K562 (cell line): ENCODE data around the gene ST6GALNAC1. TPM values are rescaled to one million over a fixed set of nuclear protein-coding genes. Genes with fewer than 3 reads are reported as not detected.

ENCODE experiments used
- ATAC-seq: fragments of 200-7000 bp; cut with Tn5 transposase; 3 replicates; pipeline ENCODE4 v1.9.1; 2020; ENCODE audit warnings: moderate library complexity
- BruUV-seq: library from RNA; stranded (reverse); fragments of 400-500 nt; replicated peaks from 2 replicates; lab custom pipeline; 2021; lab: Mats Ljungman, UMichigan
- CTCF ChIA-PET: fragments of 300-600 bp; formaldehyde crosslinking; extraction: SDS; loops from one replicate; lab custom pipeline; 2021; ENCODE audit warnings: low intra/inter-chr PET ratio; lab: Yijun Ruan, JAX
- POLR2A ChIA-PET: fragments of 300-600, 350-650 bp; sonication (Branson Sonifier 250); formaldehyde crosslinking; extraction: SDS; loops from one replicate; lab custom pipeline; 2021; ENCODE audit warnings: antibody characterized with exemption, inconsistent platforms; lab: Yijun Ruan, JAX
- DNase-seq, 4 experiments: peaks; one replicate each; pipeline versions ENCODE4 v3.0.0 to v3.0.0-alpha.2; 2011 to 2018; ENCODE audit warnings: low spot score in 3 of 4, mixed read lengths in 3 of 4; ENCODE audit errors: extremely low read depth in 1 of 4
- FAIRE-seq: peaks from 2 replicates; lab custom pipeline; 2011; peaks lifted over from hg19 to GRCh38; lab: Jason Lieb, UNC
- H2AFZ ChIP-seq: 2 replicates; pipeline ENCODE4 v1.6.0; 2011; ENCODE audit warnings: low read depth, low read length, control low read depth, inconsistent platforms
- H3K27ac ChIP-seq: fragments of 200-600 bp; 3 replicates; pipeline ENCODE4 v1.8.0; 2011; ENCODE audit warnings: low read depth, mild to moderate bottlenecking, control low read depth, inconsistent platforms, low read length, moderate library complexity, mixed read lengths; ENCODE audit errors: extremely low read depth
- H3K27me3 ChIP-seq, 2 experiments: fragments of 300-600 bp in 1 of 2; 2 replicates in 1 of 2; 3 replicates in 1 of 2; pipeline versions ENCODE4 v1.6.0 to v1.8.0; 2011; ENCODE audit warnings: inconsistent platforms in 2 of 2, low read length in 2 of 2, mild to moderate bottlenecking in 1 of 2, mixed read lengths in 1 of 2, moderate library complexity in 1 of 2; ENCODE audit not compliant: control insufficient read depth in 2 of 2, insufficient read depth in 2 of 2
- H3K36me3 ChIP-seq: fragments of 300-600 bp; 3 replicates; pipeline ENCODE4 v1.8.0; 2011; ENCODE audit warnings: mild to moderate bottlenecking, low read length, inconsistent platforms; ENCODE audit not compliant: control insufficient read depth, insufficient read depth
- H3K4me1 ChIP-seq, 2 experiments: fragments of 200-600 bp in 1 of 2; replicated peaks in 1 of 2; 2 replicates in 1 of 2; 3 replicates in 1 of 2; pipeline versions ENCODE4 v1.5.1 to v1.8.0; 2011; ENCODE audit warnings: inconsistent platforms in 2 of 2, low read length in 2 of 2, mild to moderate bottlenecking in 1 of 2, mixed read lengths in 1 of 2, moderate library complexity in 1 of 2; ENCODE audit not compliant: control insufficient read depth in 2 of 2, insufficient read depth in 2 of 2
- H3K4me2 ChIP-seq: 2 replicates; pipeline ENCODE4 v1.6.1; 2011; ENCODE audit warnings: low read length, control low read depth, inconsistent platforms, mixed read lengths; ENCODE audit not compliant: insufficient read depth
- H3K4me3 ChIP-seq: fragments of 200-600 bp; sonication (generic), shearing (Covaris generic); 2 replicates; pipeline ENCODE4 v1.5.1; 2016; ENCODE audit warnings: control low read depth, inconsistent platforms
- H3K79me2 ChIP-seq: fragments of 200-600 bp; 3 replicates; pipeline ENCODE4 v1.8.0; 2011; ENCODE audit warnings: low read length, inconsistent platforms; ENCODE audit not compliant: control insufficient read depth, insufficient read depth
- H3K9ac ChIP-seq, 2 experiments: 2 replicates each; pipeline versions ENCODE4 v1.6.0 to v1.6.1; 2011; ENCODE audit warnings: low read depth in 2 of 2, low read length in 2 of 2, control low read depth in 1 of 2, inconsistent platforms in 1 of 2, mild to moderate bottlenecking in 1 of 2, mixed read lengths in 1 of 2; ENCODE audit not compliant: insufficient read depth in 1 of 2
- H3K9me1 ChIP-seq: one replicate; pipeline ENCODE4 v1.6.0; 2011; ENCODE audit warnings: inconsistent platforms, mild to moderate bottlenecking, low read length, moderate library complexity; ENCODE audit not compliant: control insufficient read depth, insufficient read depth
- H3K9me3 ChIP-seq: replicated peaks from 2 replicates; pipeline ENCODE4 v1.5.1; 2011; ENCODE audit warnings: low read depth, low read length, inconsistent platforms; ENCODE audit not compliant: control insufficient read depth, insufficient read depth
- H4K20me1 ChIP-seq: replicated peaks from 2 replicates; pipeline ENCODE4 v1.6.1; 2011; ENCODE audit warnings: low read length, inconsistent platforms, mixed read lengths; ENCODE audit not compliant: control insufficient read depth, insufficient read depth
- CEBPG ChIP-seq, 3 experiments: fragments of 200-800 bp in 1 of 3; sonication (Bioruptor generic) in 1 of 3; sonication (generic) in 1 of 3; formaldehyde crosslinking in 1 of 3; IDR thresholded peaks in 2 of 3; conservative IDR thresholded peaks in 1 of 3; 2 replicates each; pipeline versions ENCODE4 v1.6.1 to v1.8.0; 2016 to 2022; ENCODE audit warnings: missing compliant biosample characterization in 2 of 3, missing genetic modification characterization in 2 of 3, mild to moderate bottlenecking in 1 of 3, missing genetic modification reagents in 1 of 3
- KDM1A ChIP-seq, 2 experiments: fragments of 450-650 bp; IDR thresholded peaks; 2 replicates each; pipeline ENCODE4 v1.6.1; 2016; ENCODE audit warnings: mild to moderate bottlenecking in 2 of 2
- NFXL1 ChIP-seq: fragments of 450-650 bp; formaldehyde crosslinking; IDR thresholded peaks from 2 replicates; pipeline ENCODE4 v1.4.0; 2021; ENCODE audit warnings: mild to moderate bottlenecking
- NR2C2 ChIP-seq, 2 experiments: fragments of 200-800 bp in 1 of 2; sonication (Bioruptor generic) in 1 of 2; sonication (generic) in 1 of 2; formaldehyde crosslinking in 1 of 2; IDR thresholded peaks; 2 replicates each; pipeline versions ENCODE4 v1.6.1 to v1.8.0; 2016 to 2022; ENCODE audit warnings: mild to moderate bottlenecking in 1 of 2, missing compliant biosample characterization in 1 of 2, missing genetic modification characterization in 1 of 2, missing genetic modification reagents in 1 of 2
- WGBS: fragments of 100-300 bp; shearing (Covaris generic); methylation state at CpG from one replicate; pipeline ENCODE4 v1.1.6; 2016; ENCODE audit warnings: low coverage, mixed read lengths; ENCODE audit not compliant: insufficient coverage; ENCODE audit errors: missing lambda C conversion rate; 5-methylcytosine and 5-hydroxymethylcytosine counted together
- in situ Hi-C: fragments of 300-500 bp; cut with MboI; formaldehyde crosslinking; loops from 4 replicates; pipeline ENCODE4 v1.15.0; 2018; ENCODE audit warnings: inconsistent platforms, mixed read lengths
- intact Hi-C: fragments of 100-400 bp; cut with micrococcal nuclease; formaldehyde crosslinking; loops from 2 replicates; pipeline ENCODE4 v1.14.2; 2022
- polyA plus RNA-seq, 8 experiments: library from polyadenylated mRNA; depleted of rRNA in 4 of 8; stranded (reverse) in 5 of 8; unstranded in 3 of 8; fragments of >200 nt; fragmentation: Nextera tagmentation in 2 of 8; fragmentation: Illumina TruSeq in 1 of 8; extraction: Ambion mirVana in 2 of 8; extraction: Trizol in 1 of 8; gene quantifications; 2 replicates each; pipeline versions ENCODE4 v1.2.1 to v1.2.3, GENCODE V29; 2011 to 2014; ENCODE audit warnings: inconsistent platforms in 1 of 8, missing spikeins in 1 of 8
- total RNA-seq, 7 experiments: library from RNA; depleted of rRNA in 6 of 7; stranded (reverse); fragments of >200 nt in 6 of 7; fragmentation: Illumina TruSeq in 2 of 7; extraction: Trizol in 2 of 7; gene quantifications; 2 replicates each; pipeline versions ENCODE4 v1.2.1 to v1.2.3, GENCODE V29; 2011 to 2021; ENCODE audit warnings: low replicate concordance in 1 of 7

Gene ST6GALNAC1
- total and polyA plus RNA-seq, 9 of the 15 experiments (the other 6 are each of a cell fraction or from before 2014, with no cell fraction given) = 20.6 to 68.4 (median 50.5) TPM

GRCh38 chr17:76658242-76658662 is 14.7 kb upstream of the ST6GALNAC1 start:
- ChIA-PET POLR2A (interaction anchor here (0.8 to 3.4 kb wide), 3 partner anchors 13 to 19 kb away, joined by 3 to 14 read pairs (median 5); partner anchors contain the start of gene ST6GALNAC1), CTCF (no interaction called here)
- H3K9me1 ChIP-seq = no peaks in the 10 kb centered on the region
- H3K27me3 ChIP-seq = no peaks in the 10 kb centered on the region
- no peak overlapping the region for H3K4me2 ChIP-seq
- 36% methylated on average over 5 of the region's 5 CpGs for WGBS
- no TSS peak for BruUV-seq
- in situ Hi-C loops (no loop called here), intact Hi-C loops (no loop called here)
- no peaks in the 10 kb centered on the region for H3K36me3 ChIP-seq
- DNase-seq (no peak), FAIRE-seq (no peak), ATAC-seq (peak; percentile 16; the same call in 1 of the 3 replicates)
- peak overlapping the region; percentile 42; the same call in 1 of the 2 replicates for H2AFZ ChIP-seq
- no peak overlapping the region for H3K27ac ChIP-seq
- H3K9ac ChIP-seq = peak overlapping the region in 1 of 2 experiments; percentile 70; a peak in 1 of 4 replicates
- H4K20me1 ChIP-seq = no peaks in the 10 kb centered on the region
- H3K4me1 ChIP-seq = peaks cover 17 to 21% of the 10 kb centered on the region in 2 experiments
- H3K4me3 ChIP-seq = no peak overlapping the region
- no peaks in the 10 kb centered on the region for H3K79me2 ChIP-seq
- TF ChIP-seq NFXL1 (CRISPR knock-in tag) (no peak), NR2C2 (CRISPR knock-in tag; IDR thresholded peaks at IDR 0.05) (no peak), NR2C2 (tag; IDR thresholded peaks at IDR 0.05) (0 out of 2 replicates have a peak, but pooled peaks have one; percentile 15)
- H3K9me3 ChIP-seq = 0 out of 2 replicates have a peak, but pooled peaks cover 2% of the 10 kb centered on the region

- Histone ChIP-seq H3K9me3 (0 out of 2 replicates have a peak, but pooled peaks cover 2% of the 10 kb centered on the region), H3K4me1 (peaks cover 17 to 21% of the 10 kb centered on the region in 2 experiments), H3K79me2 (no peaks in the 10 kb centered on the region), H4K20me1 (no peaks in the 10 kb centered on the region), H3K4me2 (no peak overlapping the region), H3K27me3 (no peaks in the 10 kb centered on the region), H3K36me3 (no peaks in the 10 kb centered on the region), H3K27ac (no peak overlapping the region), H2AFZ (0 out of 2 replicates have a peak overlapping the region, but pooled peaks have one; percentile 42), H3K9ac (peak overlapping the region in 1 of 2 experiments; percentile 70; a peak in 1 of 4 replicates), H3K9me1 (no peaks in the 10 kb centered on the region), H3K4me3 (no peak overlapping the region)
- in situ Hi-C loops (no loop called here), intact Hi-C loops (no loop called here)
- no peak for ATAC-seq
- BruUV-seq = no TSS peak
- POLR2A ChIA-PET = interaction anchor here (0.8 to 3.4 kb wide), 3 partner anchors 13 to 18 kb away, joined by 3 to 14 read pairs (median 5); partner anchors contain the start of gene ST6GALNAC1
- 49% methylated on average over 8 of the region's 8 CpGs for WGBS
- CTCF ChIA-PET = no interaction called here
- no peak for DNase-seq
- FAIRE-seq = no peak
- peak; percentile 61 to 76 for TF ChIP-seq KDM1A (IDR thresholded peaks at IDR 0.05)
- no peak for TF ChIP-seq CEBPG (CRISPR knock-in tag; IDR thresholded peaks at IDR 0.05)
- no peak for TF ChIP-seq CEBPG (tag; conservative IDR thresholded peaks at IDR 0.05 in 1 of 2, IDR thresholded peaks at IDR 0.05 in 1 of 2)
Observed at GRCh38 chr17:76657505-76658241, 14.1 kb upstream of the ST6GALNAC1 start.
